GM18873 (cell line): ENCODE results near the gene FOSL1.

ENCODE experiments used
- ATAC-seq: cut with Tn5 transposase; IDR thresholded peaks from one replicate; pipeline ENCODE4 v1.9.1; 2021; ENCODE audit warnings: mild to moderate bottlenecking, moderate library complexity, moderate number of reproducible peaks; ENCODE audit not compliant: unreplicated experiment, low FRiP score

FOSL1 gene

DNA sequence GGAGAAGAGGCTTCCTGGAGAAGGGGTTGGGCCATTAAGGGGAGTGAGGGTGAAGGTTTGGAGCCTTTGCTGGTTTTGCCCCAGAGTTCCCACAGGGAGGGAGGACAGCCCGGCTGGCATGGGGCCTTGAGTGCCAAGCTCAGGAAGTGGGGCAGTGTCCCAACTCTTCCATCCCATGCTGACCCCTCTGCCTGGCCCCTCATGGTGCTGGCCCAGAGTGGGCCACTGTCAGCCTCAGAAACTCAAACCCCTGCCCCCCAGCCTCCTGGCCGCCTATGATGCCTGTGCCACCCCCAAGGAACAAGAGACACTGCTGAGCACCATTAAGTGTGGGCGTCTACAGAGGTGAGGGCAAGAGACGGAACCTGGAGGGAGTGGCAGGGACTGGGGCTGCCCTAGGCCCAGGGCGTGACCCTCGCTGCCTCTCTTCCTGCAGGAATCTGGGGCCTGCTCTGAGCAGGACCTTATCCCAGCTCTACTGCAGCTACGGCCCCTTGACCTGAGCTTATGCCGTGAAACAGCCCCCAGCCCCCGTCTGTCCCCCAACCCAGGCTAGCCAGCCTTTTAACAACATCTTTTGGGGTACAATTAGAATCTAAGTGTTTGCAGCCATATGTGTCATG lies 34.5 kb downstream of the FOSL1 start:
- ATAC-seq: no peak

DNA sequence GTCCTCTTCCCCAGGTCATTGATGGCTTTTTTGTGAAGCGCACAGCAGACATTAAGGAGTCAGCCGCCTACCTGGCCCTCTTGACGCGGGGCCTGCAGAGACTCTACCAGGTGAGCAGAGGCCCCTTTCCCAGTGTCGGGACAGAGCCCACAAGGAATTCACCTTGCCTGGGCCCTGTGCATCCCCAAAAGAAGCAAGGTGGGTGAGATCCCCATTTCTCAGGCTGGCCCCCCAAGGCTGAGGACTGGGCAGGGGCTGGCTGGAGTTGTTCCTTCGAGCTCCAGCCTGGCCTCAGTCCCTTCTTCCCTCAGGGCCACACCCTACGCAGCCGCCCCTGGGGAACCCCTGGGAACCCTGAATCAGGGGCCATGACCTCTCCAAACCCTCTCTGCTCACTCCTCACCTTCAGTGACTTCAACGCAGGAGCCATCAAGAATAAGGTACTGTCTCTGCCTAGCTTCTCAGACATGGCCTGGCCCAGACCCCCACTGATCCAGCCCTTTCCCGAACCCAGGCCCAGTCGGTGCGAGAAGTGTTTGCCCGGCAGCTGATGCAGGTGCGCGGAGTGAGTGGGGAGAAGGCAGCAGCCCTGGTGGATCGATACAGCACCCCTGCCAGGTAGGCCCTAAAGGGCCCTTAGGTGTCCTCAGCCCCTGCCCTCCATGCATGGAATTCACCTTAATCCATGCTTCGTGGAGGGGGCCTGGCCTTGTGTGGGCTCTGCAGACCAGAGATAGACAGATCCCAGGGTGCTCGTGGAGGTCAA lies 35.3 kb downstream of the FOSL1 start:
- ATAC-seq: no peak

DNA sequence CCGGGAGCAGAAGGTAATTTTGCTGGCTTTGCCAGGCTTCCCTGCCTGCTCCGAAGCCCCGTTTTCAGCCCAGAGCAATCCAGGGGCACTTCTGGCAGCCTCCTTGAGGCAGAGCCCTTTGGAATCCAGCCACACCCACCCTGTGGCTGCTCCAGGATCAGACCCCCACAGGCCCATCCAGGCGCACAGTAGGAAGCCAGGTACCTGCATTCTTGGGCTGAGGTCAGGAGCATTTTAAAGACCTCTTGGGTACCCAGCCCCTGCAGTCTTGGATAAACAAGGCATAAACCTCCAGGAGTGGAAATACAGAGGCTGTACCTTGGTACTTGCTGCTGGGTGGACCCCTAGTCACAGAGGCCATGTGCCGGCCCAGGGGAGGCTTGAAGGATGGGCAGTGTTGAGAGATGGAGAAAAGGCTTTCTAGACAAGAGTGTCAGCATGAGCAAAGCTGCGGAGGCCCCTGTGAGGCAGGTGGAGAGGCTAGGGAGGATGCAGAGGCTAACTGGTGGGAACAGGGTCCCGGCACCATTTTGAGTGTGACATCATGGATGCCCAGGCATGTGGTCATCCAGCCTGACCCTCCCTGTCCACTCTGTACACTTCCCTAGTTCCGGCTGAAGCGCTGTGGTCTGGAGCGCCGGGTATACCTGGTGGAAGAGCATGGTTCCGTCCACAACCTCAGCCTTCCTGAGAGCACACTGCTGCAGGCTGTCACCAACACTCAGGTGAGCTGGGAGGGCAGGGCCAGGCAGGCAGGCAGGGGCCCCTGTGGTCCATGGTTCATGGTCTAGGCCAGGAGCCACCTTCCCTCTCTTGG lies 36.1 kb downstream of the FOSL1 start:
- ATAC-seq: no peak

DNA sequence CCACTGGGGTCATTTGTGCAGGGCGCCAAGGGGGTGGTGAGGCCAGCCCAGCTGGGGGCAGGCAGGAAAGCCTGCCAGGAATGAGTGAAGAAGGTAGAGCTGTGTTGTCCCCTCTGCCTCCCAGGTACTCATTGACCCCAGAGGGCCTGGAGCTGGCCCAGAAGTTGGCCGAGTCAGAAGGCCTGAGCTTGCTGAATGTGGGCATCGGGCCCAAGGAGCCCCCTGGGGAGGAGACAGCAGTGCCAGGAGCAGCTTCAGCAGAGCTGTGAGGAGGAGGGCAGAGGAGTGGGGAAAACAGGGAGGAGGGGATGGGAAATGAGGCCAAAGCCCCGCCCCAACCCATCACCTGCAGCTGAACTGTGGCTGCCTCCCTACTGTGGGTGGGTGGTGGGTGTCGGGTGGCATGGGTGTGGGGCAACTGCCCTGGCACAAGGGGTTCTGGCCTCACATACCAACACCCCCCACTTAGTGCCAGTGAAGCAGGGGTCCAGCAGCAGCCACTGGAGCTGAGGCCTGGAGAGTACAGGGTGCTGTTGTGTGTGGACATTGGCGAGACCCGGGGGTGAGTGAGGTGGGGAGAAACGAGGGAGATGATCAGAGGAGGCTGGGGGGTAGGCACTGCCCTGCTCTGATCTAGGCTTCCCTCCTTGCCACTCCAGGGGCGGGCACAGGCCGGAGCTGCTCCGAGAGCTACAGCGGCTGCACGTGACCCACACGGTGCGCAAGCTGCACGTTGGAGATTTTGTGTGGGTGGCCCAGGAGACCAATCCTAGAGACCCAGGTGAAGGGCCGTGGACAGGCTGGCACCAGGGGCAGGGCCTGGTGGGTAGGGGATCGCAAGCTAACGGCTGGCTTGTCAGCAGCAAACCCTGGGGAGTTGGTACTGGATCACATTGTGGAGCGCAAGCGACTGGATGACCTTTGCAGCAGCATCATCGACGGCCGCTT lies 37.0 kb downstream of the FOSL1 start:
- no peak for ATAC-seq

DNA sequence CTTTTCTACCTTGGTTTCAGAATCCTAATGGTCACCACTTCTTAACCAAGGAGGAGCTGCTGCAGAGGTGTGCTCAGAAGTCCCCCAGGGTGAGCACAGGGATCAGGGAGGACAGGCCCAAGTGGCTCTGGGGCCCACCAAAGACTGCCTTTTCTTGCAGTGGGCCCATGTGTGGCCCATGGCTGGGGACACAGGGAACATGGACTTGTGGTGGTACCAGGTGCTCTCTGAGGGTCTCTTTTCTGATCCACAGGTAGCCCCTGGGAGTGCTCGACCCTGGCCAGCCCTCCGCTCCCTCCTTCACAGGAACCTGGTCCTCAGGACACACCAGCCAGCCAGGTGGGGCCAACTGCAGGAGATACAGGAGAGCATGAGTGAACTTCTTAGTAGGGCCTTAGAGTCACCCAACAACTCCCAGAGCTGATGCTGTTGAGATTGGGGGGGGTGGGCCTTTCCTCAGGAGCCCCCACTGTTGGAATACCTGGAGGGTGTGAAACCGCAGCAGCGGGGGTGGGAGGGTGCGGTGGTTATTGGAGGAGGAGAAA lies 37.9 kb downstream of the FOSL1 start:
- no peak for ATAC-seq

DNA sequence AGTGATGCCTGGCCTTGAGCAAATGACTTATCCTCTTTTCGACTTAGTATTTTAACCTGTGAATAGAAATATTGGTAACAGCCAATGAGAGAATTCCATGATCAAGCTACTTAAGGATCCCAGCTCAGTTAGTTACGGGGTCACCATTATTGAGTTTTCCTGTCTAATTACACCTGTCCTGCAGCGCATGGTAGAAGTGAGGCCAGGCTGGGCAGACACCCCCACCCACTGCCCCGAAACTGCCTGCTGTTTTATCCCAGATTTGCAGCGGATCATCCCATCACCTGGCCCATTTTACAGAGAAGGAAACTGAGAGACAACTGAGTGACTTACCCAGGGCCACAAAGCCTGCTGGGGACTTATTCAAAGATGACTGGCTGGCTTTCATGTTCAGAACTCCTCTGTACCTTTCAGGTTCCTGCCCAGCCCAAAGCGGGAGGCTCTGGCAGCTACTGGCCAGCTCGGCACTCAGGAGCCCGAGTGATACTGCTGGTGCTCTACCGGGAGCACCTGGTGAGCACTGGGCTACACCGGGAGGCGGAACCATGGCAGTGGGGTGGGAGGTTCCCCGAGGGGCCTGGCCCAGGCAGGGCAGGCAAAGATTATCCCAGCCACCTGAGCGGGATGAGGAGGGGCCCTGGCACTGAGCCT lies 38.5 kb downstream of the FOSL1 start:
- ATAC-seq: no peak

DNA sequence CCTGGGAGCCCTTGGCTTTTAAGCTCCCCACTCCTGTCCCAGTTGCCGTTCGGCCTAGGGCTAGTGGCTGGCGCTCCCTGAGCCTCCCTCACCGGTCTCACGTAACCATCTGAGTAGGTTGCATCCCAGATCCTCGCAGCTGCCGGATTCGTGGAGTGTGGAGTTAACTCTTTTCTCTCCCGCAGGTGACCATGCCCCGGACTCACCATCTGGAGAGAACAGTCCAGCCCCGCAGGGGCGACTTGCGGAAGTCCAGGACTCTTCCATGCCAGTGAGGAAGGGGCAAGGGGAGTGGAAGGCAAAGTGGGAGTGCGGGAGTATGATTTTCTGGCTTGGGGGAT lies 39.1 kb downstream of the FOSL1 start:
- ATAC-seq: no peak

DNA sequence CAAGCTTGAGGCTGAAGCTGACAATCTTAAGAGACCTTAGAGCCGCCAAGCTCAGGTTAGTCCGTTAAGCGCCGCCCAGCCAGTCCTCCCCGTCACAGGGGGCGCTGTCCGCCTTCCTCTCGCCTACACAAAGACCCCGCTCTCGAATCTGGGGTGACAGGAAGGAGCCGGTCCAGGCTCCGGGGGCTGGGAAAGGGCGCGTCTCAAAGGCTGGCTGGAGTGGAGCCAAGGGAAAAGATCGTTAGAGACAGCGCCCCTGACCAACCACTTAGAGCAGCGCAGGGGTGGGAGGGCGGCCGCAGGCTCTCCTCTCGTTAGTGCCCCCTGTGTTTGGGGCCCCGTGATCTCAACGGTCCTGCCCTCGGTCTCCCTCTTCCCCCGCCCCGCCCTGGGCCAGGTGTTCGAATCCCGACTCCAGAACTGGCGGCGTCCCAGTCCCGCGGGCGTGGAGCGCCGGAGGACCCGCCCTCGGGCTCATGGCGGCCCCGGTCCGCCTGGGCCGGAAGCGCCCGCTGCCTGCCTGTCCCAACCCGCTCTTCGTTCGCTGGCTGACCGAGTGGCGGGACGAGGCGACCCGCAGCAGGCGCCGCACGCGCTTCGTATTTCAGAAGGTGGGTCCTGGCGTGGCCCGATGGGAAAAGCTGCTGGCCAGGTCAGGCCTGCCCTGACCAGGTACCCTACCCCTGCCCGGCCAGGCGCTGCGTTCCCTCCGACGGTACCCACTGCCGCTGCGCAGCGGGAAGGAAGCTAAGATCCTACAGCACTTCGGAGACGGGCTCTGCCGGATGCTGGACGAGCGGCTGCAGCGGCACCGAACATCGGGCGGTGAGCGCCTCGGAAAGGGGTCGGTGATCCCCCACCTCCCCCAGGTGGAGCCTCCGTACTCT lies 39.7 kb downstream of the FOSL1 start, which contains the start of gene MUS81:
MUS81 (plus strand) TSS at position 156 of the 887 bp plus-strand sequence; CDS start at position 477, 321 bp downstream.
- no peak for ATAC-seq

DNA sequence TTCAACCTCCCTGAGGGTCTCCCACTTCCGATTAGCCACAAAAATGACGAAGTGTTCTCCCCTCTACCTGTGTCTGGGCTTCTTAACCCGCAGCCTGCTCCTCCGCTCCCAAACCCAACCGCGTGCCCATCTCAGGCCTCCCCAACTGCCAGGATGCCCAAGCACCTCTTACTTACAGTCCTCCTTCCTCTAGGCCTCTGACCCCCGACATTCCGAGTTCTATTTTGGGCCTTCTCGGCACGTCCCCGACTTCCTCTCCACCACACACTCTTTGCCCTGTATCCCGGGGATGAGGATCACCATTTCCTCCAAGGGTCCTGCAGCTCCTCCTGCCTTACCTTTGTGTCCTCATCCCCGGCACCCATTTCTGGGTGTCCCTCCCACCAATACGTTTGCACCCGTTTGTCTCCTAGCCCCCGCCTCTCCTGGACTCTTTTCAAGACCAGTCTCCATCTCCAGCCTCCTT lies 40.3 kb downstream of the FOSL1 start:
- no peak for ATAC-seq

DNA sequence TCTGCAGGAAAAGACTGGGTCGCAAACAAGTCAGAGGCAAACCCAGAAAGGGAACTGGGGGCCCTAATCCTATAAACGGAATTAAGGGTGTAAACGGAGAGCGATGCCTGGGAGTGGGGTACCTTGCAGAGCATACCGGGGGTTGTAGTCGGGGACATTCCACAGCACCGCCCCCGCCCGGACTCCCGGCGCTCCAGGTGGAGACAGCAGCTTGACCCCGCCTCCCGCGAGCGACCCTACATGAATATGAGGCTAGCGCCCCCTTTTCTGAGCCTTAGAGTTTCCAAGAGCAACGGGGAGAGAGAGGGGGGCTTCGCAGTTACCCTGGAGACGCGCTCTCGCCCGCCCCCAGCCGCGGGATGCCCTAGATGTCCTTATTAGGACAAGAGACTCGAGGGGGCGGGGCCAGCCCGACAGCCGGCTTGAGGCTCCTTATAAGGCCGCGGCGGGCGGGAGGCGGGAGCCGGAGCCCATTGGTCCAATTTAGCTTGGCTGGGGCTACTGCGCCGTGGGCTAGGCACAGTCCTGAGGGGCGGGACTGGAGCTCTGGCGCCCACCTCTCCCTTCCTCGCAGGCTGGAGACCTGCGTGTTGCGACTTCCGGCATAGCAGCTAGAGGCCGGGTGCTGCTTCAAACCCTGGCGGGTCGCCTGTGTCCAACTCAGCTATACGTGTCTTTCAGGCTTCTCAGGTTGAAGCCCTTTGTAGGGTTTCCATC lies 40.9 kb downstream of the FOSL1 start:
- ATAC-seq: peak; percentile 47

DNA sequence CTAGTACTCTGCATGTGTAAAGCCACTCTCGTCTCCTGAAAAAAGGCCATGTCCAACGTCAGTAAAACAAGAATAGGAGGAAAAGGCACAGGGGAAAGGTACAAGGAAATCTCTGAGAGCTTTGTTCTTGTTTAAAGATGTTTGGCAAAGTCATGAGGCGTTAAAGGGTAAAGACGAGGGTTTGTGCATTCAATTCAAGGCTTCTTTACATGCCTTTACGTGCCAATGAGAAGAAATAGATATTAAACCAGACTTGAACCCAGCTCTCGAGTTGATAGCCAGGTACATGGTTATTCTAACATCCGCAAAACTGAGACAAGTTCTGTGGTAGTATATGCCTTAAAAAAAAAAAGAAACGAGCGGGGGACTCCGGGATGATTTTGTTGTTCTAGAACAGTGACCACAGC lies 41.5 kb downstream of the FOSL1 start:
- no peak for ATAC-seq

DNA sequence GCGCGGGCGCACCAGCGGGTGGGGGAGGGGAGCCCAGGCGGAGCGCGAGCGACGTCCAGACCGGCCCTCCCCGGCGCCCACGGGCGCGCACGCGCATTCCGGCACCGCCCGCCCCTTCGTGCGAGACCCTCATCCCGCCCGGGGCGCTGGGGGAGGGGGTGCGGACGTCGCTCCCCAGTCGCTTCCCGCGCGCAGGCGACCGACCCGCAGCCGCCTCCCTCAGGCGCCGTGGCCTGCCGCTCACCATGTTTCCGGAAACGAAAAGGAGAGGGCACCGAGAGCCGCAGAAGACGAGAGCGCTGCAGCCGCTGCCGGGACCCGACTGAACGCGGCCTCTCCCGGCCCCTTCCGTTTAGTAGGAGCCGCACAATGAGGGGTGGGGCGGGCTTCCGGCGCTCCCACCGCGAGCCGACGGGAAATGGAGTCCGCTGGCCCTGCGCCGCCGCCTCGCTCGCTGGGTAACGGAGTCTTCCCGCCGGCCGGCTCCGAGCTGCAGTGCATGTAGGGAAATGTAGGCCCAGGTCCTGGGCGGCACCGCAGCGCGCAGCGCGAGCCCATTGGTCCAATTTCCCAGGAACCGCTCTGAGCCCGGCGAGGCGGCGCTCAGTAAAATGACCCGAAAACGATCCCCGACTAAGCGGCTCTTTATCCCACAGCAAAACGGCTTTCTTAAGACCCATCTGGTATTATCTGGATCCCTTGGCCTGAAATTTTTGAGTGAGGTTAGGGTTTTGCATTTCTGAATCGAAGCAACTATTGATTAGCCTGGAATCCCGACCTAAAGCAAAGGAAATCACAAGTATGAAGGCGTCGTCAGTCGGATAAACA lies 42.1 kb downstream of the FOSL1 start, which contains the start of gene CFL1:
CFL1 (minus strand) TSS at position 328 of the 828 bp plus-strand sequence; CDS start at position 247, 81 bp downstream.
- peak; percentile 45 for ATAC-seq

DNA sequence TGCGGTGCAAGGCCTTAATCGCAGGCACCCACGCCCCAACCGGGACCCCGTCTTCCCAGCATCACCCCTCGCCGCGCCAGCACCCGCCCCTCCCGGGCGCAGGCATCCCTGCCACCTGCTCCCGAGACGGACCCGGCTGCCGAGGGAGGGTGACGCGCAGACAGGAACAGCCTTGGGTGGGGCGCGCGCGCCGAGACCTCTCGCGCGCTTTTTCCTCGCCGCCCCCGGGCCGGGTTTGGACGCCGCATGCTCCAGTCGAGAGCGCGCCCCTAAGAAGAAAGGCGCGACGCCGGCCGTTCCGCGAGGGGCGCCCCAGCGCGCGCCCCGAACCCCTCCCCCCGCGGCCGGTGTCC lies 42.7 kb downstream of the FOSL1 start:
- ATAC-seq: peak; percentile 2

DNA sequence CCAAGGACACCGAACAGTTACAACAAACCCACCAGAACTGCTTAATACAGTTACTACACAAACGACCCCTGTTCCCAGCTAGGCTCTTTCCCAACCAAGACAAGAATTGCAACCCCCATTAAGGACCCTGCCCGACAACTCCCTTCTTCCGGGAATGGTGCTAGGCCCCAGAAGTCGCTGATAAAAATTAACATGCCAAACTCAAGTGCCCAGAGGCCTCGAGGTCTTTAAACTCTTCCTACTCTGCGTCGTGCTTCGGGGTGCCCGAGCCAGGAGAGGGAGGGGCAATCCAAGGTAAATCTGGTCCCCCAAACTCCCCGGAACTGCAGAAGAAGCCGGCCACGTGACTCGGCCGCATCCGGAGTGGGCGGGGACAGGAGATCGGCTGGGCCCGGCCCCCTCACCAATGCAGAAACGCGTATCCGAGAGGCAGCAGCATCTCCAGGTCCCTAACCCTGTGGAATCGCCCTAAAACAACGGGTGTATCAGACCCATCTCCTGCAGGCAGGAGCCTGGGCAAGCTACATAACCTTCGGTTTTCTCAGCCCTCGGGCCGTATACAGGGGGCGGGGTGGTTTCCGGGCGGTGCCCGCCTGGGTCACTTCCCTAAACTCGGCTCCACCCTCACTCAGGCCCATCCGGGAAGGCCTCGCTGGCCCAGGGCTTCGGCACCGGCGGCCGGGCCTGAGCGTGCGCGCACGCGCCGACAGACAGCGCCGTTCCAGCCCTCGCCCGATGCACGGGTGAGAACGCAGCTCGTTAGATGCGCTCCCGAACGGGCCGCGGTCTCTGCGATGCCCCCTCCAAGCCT lies 43.3 kb downstream of the FOSL1 start:
- ATAC-seq: peak; percentile 22

DNA sequence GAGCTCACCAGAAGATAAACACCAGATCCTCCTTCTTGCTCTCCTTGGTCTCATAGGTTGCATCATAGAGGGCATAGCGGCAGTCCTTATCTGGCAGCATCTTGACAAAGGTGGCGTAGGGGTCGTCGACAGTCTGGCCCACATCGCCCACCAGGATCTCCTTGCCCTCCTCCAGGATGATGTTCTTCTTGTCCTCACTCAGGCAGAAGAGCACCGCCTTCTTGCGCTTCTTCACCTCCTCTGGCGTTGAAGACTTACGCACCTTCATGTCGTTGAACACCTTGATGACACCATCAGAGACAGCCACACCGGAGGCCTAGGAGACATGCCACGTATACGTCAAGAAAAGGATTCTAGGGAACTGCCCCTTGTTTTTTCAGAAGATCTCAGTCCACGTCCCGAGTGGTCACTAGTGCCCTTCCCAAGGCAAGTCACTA lies 44.2 kb downstream of the FOSL1 start:
- ATAC-seq: no peak
